Dendritic cell treated with granulocyte-macrophage colony-stimulating factor and Interleukin-4, amounts not matched to agents 40 ng/mL and 50 ng/mL, for 4 days (primary cell): Measurements from ENCODE around the gene TMEM255B.

Experiments used
- H3K27ac Mint-ChIP-seq: one replicate; pipeline ENCODE4 v1.8.0; 2022; ENCODE audit warnings: mild to moderate bottlenecking, mixed read lengths
- H3K27me3 Mint-ChIP-seq: one replicate; pipeline ENCODE4 v1.8.0; 2022; ENCODE audit warnings: mild to moderate bottlenecking, mixed read lengths
- H3K36me3 Mint-ChIP-seq: one replicate; pipeline ENCODE4 v1.8.0; 2022; ENCODE audit warnings: low read depth, mixed read lengths
- H3K4me1 Mint-ChIP-seq: one replicate; pipeline ENCODE4 v1.8.0; 2022; ENCODE audit warnings: low read depth, mixed read lengths
- H3K4me3 Mint-ChIP-seq: one replicate; pipeline ENCODE4 v1.8.0; 2022; ENCODE audit warnings: mild to moderate bottlenecking, moderate library complexity, mixed read lengths
- H3K9me3 Mint-ChIP-seq: one replicate; pipeline ENCODE4 v1.8.0; 2022; ENCODE audit warnings: mixed read lengths
- intact Hi-C: fragments of 100-400 bp; cut with micrococcal nuclease; formaldehyde crosslinking; loops from one replicate; pipeline ENCODE4 v1.15.0; 2022

TMEM255B gene

GRCh38 chr13:113849981-113850721, 91.1 kb downstream of the TMEM255B start:
- intact Hi-C loops, result no loop called here
- Mint-ChIP-seq H3K4me1 (peaks cover 5% of the 10 kb centered on the region), H3K27me3 (peaks cover 4% of the 10 kb centered on the region), H3K9me3 (no peaks in the 10 kb centered on the region), H3K4me3 (no peak overlapping the region), H3K36me3 (peaks cover 42% of the 10 kb centered on the region), H3K27ac (no peak overlapping the region)

DNA sequence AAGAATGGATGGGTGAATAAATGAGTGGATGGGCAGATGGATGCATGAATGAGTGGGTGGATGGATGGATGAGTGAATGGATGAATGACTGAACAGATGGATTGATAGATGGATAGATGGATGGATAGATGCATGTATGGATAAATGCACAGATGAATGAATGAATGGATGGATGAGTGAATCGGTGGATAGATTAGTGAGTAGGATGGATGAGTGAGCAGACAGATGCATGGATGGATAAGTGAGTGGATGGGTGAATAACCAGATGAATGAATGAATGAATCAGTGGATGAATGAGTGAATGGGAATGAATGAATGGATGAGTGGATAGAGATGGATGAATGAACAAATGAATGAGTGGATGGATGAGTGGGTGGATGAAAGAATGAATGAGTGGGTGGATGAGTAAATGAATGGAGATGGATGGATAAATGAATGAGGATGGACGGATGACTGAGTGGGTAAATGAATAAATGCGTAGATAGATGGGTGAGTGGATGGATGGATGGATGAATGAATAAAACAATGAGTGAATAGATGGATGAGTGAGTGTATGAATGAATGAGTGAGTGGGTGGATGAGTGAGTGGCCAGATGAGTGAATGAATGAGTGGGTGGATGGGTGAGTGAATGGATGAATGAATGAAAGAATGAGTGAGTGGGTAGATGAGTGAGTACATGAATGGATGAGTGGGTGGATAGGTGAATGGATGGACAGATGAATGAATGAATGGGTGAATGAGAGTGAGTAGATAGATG, 91.9 kb downstream of the TMEM255B start:
- H3K27me3 Mint-ChIP-seq, result no peaks in the 10 kb centered on the region
- H3K9me3 Mint-ChIP-seq, result no peaks in the 10 kb centered on the region
- intact Hi-C loops, result no loop called here
- peaks cover 5% of the 10 kb centered on the region for H3K4me1 Mint-ChIP-seq
- H3K36me3 Mint-ChIP-seq, result peaks cover 39% of the 10 kb centered on the region
- no peak overlapping the region for H3K27ac Mint-ChIP-seq
- H3K4me3 Mint-ChIP-seq, result no peak overlapping the region

GRCh38 chr13:113851480-113851803, 92.4 kb downstream of the TMEM255B start:
- H3K36me3 Mint-ChIP-seq, result peaks cover 39% of the 10 kb centered on the region
- no peak overlapping the region for H3K27ac Mint-ChIP-seq
- intact Hi-C loops, result no loop called here
- H3K9me3 Mint-ChIP-seq, result no peaks in the 10 kb centered on the region
- H3K27me3 Mint-ChIP-seq, result peaks cover 3% of the 10 kb centered on the region
- H3K4me1 Mint-ChIP-seq, result peaks cover 5% of the 10 kb centered on the region
- no peak overlapping the region for H3K4me3 Mint-ChIP-seq

DNA sequence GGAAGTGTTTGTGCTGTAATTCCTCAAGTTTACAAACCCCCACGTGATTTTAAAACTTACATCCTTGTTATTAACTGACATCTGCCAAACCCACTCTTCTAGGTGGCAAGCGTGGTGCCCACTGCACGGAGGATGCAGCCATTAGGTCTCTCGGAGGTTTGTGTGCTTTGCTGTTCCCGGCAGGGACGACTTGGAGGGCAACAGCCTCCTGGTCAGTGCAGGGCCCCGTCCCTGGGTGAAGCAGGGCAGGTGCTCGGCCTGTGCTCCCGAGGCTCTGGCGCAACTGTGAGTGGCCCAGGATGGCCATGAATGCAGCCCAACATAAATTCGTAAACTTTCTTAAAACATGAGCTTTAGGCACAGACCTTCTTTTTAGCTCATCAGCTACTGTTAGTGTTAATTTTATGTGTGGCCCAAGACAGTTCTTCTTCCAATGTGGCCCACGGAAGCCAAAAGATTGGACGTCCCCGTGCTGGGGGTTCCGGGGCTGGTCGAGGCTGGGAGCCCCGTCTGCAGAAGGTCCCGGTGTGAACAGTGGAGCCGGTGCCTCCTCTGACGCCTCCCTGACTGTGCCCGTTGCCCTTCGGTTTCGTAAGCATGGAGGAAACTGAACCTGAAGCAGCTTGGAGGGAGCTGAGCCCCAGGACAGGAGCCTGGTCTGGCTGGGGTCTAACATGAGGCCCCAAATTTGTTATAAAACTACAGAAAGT, 93.0 kb downstream of the TMEM255B start:
- no peak overlapping the region for H3K27ac Mint-ChIP-seq
- no peaks in the 10 kb centered on the region for H3K9me3 Mint-ChIP-seq
- H3K4me3 Mint-ChIP-seq, result no peak overlapping the region
- H3K4me1 Mint-ChIP-seq, result peaks cover 5% of the 10 kb centered on the region
- intact Hi-C loops, result no loop called here
- peaks cover 39% of the 10 kb centered on the region for H3K36me3 Mint-ChIP-seq
- peaks cover 3% of the 10 kb centered on the region for H3K27me3 Mint-ChIP-seq

DNA sequence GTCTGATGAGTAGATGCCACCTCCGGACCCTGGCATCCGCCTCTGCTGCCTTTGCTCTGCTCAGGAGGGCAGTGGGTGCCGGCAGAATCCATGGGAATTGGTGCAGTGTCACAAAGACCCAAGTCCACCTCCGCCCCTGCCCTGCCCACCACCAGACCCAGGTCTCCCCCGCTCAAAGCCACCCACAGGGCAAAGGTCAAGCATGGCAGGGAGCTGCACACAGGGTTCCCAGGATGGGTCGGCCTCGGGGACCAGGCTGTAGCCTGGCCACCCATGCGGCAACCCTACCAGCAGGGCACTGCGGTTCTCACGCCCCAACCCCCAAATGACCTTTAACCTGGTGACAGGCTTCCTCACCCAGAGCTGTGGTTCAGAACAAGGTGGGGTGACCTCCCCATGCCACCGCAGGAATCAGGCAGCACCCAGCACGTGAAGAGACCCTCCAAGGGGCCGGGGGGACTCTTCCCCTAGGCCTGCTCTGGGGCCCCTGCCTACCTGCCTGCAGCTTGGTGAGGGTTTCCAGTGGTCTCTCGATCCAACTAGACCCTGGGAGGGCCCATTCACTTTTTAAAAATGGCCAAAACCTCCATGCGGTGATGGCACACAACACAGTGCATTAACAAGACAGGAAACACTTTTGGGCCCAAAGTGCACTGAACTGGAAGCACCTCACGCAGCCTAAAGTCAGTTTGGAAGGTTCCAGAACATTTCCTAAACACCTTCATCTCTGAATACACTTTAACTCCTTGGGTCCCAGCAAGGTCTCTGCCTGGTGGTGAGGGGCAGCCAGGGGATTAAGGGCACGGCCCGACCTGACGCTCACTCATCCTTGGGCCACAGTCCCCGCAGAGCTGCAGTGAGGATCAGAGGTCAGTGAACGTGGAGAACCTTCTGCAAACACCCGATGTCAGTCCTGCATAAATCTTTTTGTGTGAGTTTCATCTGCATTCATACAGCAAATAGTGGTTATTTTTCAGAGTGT, 93.8 kb downstream of the TMEM255B start:
- peaks cover 36% of the 10 kb centered on the region for H3K36me3 Mint-ChIP-seq
- peaks cover 3% of the 10 kb centered on the region for H3K27me3 Mint-ChIP-seq

GRCh38 chr13:113853518-113854237, 94.7 kb downstream of the TMEM255B start:
- peaks cover 3% of the 10 kb centered on the region for H3K27me3 Mint-ChIP-seq
- H3K9me3 Mint-ChIP-seq, result no peaks in the 10 kb centered on the region
- intact Hi-C loops, result no loop called here

More for the DNA sequence above, 93.8 kb downstream of the TMEM255B start:
- intact Hi-C loops, result no loop called here
- H3K4me1 Mint-ChIP-seq, result peaks cover 10% of the 10 kb centered on the region
- H3K9me3 Mint-ChIP-seq, result no peaks in the 10 kb centered on the region
- no peak overlapping the region for H3K27ac Mint-ChIP-seq
- peak overlapping the region; percentile 53 for H3K4me3 Mint-ChIP-seq

GRCh38 chr13:113854238-113855011, 95.4 kb downstream of the TMEM255B start:
- H3K4me1 Mint-ChIP-seq, result peaks cover 23% of the 10 kb centered on the region
- peak overlapping the region; percentile 53 for H3K4me3 Mint-ChIP-seq
- intact Hi-C loops, result no loop called here
- peaks cover 3% of the 10 kb centered on the region for H3K27me3 Mint-ChIP-seq
- H3K36me3 Mint-ChIP-seq, result peaks cover 37% of the 10 kb centered on the region
- no peaks in the 10 kb centered on the region for H3K9me3 Mint-ChIP-seq
- peak overlapping the region; percentile 62 for H3K27ac Mint-ChIP-seq

More at GRCh38 chr13:113853518-113854237, 94.7 kb downstream of the TMEM255B start:
- Mint-ChIP-seq H3K36me3 (peaks cover 36% of the 10 kb centered on the region), H3K4me3 (peak overlapping the region; percentile 53), H3K27ac (peak overlapping the region; percentile 62), H3K4me1 (peaks cover 15% of the 10 kb centered on the region)

GRCh38 chr13:113855012-113855921, 96.2 kb downstream of the TMEM255B start:
- peaks cover 31% of the 10 kb centered on the region for H3K4me1 Mint-ChIP-seq
- H3K27ac Mint-ChIP-seq, result peak overlapping the region; percentile 62
- peak overlapping the region; percentile 53 for H3K4me3 Mint-ChIP-seq
- no peaks in the 10 kb centered on the region for H3K9me3 Mint-ChIP-seq
- peaks cover 3% of the 10 kb centered on the region for H3K27me3 Mint-ChIP-seq
- intact Hi-C loops, result no loop called here
- peaks cover 46% of the 10 kb centered on the region for H3K36me3 Mint-ChIP-seq

GRCh38 chr13:113855931-113856715, 97.1 kb downstream of the TMEM255B start:
- intact Hi-C loops, result no loop called here
- Mint-ChIP-seq H3K4me3 (peak overlapping the region; percentile 6), H3K36me3 (peaks cover 54% of the 10 kb centered on the region), H3K27ac (peak overlapping the region; percentile 44), H3K27me3 (peaks cover 3% of the 10 kb centered on the region), H3K9me3 (no peaks in the 10 kb centered on the region), H3K4me1 (peaks cover 40% of the 10 kb centered on the region)

GRCh38 chr13:113856716-113857065, 97.7 kb downstream of the TMEM255B start:
- H3K4me1 Mint-ChIP-seq, result peaks cover 45% of the 10 kb centered on the region
- no peak overlapping the region for H3K27ac Mint-ChIP-seq
- H3K27me3 Mint-ChIP-seq, result peaks cover 3% of the 10 kb centered on the region
- H3K36me3 Mint-ChIP-seq, result peaks cover 60% of the 10 kb centered on the region
- peak overlapping the region; percentile 6 for H3K4me3 Mint-ChIP-seq
- intact Hi-C loops, result no loop called here
- no peaks in the 10 kb centered on the region for H3K9me3 Mint-ChIP-seq

DNA sequence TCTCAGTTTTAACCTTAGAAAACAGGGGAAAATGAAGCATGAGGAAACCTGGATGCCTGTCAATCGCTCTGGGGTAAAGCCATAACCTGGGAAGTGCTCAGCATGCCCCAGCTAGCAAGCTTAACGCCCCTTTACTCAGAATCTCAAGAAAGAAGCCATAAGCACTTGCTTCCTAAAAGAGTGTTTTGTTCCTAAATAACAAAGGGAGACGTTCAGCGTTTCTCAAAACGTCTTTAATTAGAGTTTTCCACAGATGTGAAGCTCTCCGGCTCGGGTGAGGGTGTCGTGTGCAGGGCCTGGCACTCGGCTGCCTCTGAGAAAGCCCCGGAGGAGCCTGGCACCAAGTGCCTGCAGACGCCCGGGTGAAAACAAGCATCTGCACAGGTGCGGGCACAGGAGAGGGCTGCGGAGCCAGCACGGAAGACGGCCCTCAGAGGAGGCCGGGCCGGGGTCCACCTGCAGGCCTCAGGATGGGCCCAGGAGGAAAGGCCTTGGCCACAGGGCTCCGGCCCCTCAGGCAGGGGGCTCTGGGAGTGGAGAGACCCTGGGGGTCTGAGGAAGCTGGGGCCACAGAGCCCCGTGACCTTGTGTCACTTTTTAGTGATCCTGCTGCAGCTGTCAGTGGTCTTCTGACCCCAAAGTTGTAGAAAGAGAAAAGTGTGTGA, 98.6 kb downstream of the TMEM255B start:
- intact Hi-C loops, result no loop called here
- Mint-ChIP-seq H3K4me3 (no peak overlapping the region), H3K27me3 (peaks cover 3% of the 10 kb centered on the region), H3K4me1 (peaks cover 55% of the 10 kb centered on the region), H3K36me3 (peaks cover 70% of the 10 kb centered on the region), H3K27ac (peak overlapping the region; percentile 47), H3K9me3 (no peaks in the 10 kb centered on the region)
